GM12874 (cell line): Measurements from ENCODE around the gene CLEC16A.

ENCODE experiments used
- CTCF ChIP-seq: IDR thresholded peaks from 2 replicates; pipeline ENCODE4 v1.5.1; 2011; ENCODE audit warnings: low read depth, mild to moderate bottlenecking, control low read depth, low read length, moderate library complexity; ENCODE audit not compliant: insufficient read depth

CLEC16A gene

DNA sequence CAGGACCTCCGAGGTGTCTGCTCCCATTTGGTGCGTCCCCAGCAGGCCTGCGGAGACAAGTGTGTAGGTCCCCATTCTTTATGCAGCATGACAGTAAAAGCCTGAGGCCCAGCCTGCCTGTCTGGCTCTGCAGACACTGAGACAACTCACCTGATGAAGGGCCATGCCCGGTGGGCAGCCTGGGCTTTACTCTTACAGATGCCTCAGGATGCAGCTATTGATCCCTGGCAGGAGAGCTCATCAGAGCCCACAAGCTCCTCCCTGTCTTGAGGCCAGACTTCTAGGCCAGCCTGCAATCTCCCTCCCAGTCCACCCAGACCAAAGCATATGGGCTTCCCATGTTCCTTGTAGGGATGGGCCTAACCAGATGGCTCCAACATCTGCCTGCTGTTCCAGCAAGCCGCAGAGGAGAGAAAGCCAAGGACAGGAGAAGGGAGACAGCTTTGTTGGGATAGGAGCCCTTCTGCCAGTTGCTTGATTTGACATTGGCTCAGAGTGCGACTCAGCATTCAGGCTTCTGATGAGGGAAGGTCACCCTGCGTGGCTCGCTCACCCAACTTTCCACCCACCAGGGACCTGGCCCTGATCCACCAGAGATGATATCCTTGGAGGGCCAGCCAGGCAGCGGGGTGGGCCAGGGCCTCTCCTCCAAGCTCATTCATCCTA is 224.2 kb downstream of the CLEC16A start:
- no peak for TF ChIP-seq CTCF

GRCh38 chr16:11169641-11170040 is 225.3 kb downstream of the CLEC16A start:
- no peak for TF ChIP-seq CTCF

GRCh38 chr16:11170201-11170600 is 225.8 kb downstream of the CLEC16A start:
- no peak for TF ChIP-seq CTCF

- no peak for TF ChIP-seq CTCF
Observed at GRCh38 chr16:11170696-11171447, 226.5 kb downstream of the CLEC16A start.

DNA sequence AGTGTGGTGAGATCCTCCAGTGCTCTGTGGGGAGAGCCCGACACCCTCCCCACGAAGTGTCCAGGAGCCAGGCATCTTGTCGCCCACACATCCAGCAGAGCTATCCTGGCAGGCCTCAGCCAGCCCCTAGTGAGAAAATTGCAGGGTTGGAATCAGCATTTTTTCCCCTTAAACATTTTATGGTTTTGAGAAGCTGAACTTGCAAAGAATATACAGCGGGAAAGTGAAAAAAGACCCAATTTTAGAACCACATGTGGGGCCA is 227.0 kb downstream of the CLEC16A start:
- no peak for TF ChIP-seq CTCF

GRCh38 chr16:11171757-11172299 is 227.5 kb downstream of the CLEC16A start:
- TF ChIP-seq CTCF, result no peak

GRCh38 chr16:11173426-11173825 is 229.1 kb downstream of the CLEC16A start:
- no peak for TF ChIP-seq CTCF
